HG02610 (cell line): ENCODE measurements around the gene NR4A3.

Experiments
- ATAC-seq: cut with Tn5 transposase; IDR thresholded peaks from one replicate; pipeline ENCODE4 v1.9.1; 2021; ENCODE audit warnings: mild to moderate bottlenecking, moderate library complexity; ENCODE audit not compliant: unreplicated experiment

NR4A3 gene

DNA sequence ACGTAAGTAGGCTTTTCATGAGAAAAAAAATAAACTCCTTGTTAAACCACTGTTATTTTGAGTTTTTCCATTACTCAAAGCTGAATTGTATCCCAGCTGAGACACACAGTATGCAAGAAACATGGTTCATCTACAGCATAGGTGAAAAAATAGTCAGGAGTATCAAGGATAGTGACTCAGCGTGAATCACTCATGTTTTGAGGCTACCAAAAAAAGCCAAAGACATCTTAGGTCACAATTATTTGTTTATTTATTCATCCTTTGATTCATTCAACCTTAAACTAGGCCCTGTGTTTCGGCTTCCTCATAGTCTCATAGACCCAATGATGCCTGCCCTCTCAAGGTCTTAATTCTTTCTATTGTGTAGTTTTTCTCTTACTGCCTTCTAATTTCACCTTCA lies 51.8 kb downstream of the NR4A3 start:
- no peak for ATAC-seq

DNA sequence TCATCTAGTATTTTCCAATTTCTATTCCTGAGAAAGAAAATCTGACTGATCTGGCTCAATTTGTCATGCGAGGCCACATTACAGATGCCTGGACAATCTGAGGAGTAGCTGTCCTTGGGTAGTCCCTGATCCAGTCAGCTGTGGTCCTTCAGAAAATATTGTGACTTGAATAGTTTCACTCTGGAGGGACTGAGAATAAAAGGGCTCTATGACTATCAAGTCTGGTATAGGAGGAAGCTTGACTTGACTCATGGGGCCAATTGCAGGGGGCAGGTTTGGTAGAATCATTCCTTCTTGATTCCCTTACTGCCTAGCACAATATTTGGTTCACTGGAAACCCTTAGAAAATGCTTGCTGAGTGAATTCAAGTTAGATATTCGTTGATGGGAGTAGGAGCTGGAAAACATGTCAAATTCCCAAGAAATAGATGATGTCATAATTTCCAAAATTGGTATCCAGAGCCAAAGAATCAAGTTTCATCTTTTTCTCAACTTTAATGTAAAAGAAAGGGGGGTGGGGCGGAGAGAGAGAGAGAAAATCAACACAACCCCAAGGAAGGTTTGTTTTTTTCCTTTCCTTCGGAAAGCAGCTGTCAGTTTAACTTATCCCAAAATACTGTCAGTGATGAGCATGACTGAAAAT lies 52.4 kb downstream of the NR4A3 start:
- no peak for ATAC-seq

DNA sequence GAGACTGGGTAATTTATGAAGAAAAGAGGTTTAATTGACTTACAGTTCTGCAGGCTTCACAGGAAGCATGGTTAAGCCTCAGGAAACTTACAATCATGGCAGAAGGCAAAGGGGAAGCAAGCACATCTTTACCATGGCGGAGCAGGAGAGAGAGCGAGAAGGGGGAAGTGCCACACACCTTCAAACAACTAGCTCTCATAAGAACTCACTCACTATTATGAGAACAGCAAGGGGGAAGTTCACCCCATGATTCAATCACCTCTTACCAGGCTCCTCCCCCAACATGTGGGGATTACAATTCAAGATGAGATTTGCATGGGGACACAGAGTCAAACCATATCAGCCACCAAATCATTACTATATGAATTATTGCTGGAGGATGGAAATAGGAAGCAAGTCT lies 54.5 kb downstream of the NR4A3 start:
- no peak for ATAC-seq

DNA sequence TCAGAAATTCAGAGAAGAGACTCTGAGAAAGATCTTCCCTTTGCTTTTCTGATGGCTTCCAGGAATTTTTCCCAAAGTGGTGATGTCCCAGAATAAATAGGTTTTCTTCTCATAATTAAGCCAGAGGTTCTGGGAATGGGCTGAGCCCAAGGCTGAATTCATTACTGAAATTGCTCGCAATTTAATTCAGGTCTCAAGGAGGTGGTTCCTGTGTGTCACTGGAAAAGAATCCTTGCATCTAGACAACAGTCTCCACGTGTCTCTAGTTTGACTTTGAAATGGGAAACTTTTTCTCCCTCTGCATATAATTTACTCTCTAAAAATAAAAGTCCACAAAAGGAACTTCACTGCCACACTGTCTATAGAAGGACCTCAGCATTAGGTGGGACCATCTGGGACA lies 57.0 kb downstream of the NR4A3 start:
- ATAC-seq, result no peak

DNA sequence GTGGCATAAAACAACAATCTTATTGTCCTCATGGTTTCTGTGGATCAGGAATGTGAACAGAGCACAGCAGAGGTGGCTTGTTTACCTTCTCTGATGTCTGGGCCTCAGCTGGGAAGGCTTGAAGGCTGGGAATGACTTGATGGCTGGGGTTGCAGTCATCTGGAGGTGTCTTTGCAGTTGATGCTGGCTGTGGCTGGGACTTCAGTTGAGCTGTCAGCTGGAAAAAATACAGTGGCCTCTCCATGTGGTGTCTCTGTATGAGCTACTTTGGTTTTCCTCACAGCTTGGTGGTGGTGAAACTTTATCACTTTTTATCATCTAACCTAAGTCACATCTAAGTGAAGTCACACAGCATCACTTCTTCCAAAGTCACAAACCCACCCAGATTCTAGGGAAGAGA lies 60.1 kb downstream of the NR4A3 start:
- ATAC-seq, result no peak

DNA sequence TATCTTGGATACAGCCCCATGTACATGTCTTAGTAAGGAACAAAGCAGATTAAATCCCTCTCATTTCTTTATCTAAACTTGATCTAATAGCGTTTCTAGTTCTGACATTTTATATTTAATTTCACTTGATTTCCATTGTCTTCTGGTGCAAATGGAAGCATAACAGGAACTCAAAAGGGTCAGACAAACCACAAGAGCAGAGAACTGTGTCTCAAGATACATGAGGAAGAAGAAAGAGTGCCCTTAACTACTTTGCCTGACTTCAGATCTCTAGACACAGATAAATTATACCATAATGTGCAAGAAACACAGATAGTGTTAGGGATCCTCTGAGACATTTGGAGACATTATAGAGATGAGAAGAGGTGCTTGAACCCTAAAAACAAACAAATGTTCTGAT lies 64.1 kb downstream of the NR4A3 start:
- no peak for ATAC-seq

DNA sequence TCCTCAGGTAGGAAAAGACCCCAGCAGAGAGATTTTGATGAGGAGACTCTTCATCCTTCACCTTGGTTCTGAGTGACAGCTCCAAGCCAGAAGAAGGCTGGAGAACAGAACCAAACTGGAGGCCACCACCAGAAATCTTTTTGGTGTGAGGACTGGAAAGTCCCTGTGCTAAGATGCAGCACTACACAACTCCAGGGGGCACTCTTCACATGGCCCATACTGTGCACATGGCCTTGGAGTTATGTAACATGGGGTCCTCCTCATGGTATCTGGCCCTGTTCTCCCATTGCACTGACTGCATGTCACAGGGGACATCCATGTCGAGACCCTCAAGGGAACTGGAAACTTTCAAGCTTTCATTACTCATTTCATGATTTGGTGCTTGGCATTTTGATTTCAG lies 67.4 kb downstream of the NR4A3 start:
- ATAC-seq, result no peak

DNA sequence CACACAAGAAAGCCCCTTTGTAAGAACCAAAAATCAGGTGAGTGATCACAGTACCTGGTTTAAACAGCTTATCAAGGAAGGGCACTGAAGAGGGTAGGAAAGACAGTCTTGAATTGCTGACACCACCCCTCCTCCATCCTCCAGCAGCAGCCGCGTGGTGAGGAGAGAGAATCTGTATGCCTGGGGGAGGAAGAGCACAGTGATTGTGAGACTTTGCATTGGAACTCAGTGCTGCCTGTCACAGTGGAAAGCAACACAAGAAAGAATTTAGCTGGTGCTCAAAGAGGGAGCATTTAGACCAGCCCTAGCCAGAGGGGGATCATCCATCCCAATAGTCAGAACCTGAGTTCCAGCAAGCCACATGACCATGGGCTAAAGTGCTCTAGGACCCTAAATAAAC lies 73.1 kb downstream of the NR4A3 start:
- no peak for ATAC-seq

DNA sequence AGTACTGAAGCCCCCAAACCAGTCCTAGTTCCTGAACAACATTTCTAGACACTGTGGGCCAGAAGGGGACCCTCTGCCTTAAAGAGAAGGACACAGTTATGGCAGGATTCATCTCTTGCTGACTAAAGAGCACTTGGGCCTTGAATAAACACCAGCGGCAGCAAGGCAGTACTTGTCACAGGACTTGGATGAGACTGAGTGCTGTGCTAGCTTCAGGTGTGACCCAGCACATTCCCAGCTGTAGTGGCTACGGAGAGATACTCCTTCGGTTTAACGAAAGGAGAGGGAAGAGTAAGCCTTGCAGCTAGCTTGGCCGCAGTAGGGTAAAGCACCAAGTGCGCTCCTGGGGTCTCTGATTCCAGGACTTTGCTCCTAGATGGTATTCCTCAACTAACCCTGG lies 73.8 kb downstream of the NR4A3 start:
- ATAC-seq, result no peak

DNA sequence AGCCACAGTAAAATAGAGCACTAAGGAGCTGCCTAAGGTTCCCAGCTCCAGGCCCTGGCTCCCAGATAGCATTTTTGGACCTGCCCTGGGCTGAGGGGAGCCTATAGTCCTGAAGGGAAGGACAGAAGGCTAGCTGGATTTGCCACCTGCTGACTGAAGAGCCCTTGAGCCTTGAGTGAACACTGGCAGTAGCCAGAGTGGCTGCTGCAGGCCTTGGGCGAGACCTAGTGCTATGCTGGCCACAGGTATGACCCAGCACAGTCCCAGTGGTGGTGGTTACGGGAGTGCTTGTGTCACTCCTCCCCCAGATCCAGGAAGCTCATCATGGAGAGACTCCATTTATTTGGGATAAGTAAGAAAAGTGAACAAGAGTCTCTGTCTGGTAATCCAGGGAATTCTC lies 74.4 kb downstream of the NR4A3 start:
- no peak for ATAC-seq

DNA sequence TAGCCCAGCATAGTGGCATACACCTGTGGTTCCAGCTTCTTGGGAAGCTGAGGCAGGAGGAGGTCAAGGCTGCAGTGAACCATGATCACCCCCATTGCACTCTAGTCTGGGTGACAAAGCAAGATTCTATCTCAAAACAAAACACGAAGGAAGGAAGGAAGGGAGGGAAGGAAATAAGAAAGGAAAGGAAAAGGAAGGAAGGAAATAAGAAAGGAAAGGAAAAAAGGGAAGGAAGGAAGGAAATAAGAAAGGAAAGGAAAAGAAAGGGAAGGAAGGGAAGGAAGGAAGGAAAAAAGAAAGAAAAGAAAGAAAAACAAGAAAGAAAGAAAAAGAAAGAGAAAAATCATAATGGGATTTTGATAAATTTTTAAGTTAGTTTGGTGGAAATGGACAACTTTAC lies 81.7 kb downstream of the NR4A3 start:
- no peak for ATAC-seq

DNA sequence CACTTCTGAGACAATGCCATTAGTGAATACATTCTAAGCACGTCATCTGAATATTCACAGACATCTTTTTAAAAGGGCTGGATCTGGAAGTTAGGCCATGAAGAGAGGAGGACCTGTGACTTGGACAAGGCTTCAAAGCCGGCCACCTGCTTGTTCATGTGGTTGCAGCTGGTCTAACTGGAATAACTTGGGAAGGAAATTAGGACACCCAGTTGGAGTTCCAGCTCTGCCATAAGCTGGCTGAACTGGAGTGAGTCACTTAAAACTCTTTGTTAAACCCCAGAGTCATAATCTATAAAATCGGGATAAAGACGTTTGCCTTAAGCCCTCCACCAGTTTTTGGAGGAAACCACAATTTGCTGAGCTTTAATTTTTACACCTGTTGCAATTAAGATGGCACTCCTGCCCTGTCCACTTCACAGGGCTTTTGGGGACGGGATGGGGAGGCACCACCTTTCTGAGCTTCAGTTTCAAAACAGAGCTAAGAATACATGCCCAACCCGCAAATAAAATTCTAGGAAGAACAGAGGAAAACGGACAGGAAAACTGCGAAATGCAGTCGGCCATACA lies 84.2 kb downstream of the NR4A3 start:
- ATAC-seq, result no peak

DNA sequence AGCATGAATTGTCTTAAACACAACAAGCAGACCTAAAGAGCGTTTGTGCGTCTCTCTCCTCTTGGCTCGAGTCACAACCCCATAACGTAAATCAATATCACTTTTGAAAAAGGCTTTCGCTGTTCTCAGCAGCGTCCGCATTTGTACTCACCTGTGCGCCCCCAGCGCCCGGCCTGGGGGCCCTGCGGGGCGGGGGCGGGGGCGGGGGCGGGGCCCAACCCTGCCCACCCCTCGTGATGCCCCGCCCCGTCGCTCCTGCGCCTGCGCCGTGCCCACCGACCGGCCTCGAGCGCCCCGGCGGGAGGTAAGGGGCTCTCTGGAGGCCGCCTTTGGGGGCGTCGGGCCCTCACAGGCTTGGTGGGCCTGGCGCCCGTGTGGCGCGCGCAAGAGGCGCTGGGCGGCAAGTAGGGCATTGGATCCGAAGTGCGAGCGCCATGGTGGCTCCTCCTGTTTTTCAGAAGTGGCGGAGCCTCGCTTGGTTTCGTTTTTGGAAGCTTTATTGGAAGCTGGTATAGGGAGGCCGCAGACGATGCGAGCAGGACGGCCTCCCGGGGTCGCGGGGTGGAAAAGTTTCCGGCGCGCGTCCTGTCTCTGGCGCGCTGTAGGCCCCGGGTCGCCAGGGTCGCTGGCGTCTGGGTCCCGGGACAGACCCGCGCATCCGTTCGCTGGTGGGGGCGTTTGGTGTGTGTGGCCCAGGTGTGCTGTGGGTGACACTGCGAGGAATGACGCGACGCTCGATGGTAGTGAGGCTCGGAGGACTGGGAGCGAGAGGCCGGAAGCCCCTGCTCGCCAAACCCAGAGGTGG lies 84.9 kb downstream of the NR4A3 start, which contains the start of gene STX17:
Gene STX17, plus strand, starts transcription at position 252 of the 805 bp plus-strand sequence. CDS start 8,586 bp downstream, outside the sequence.
- peak; percentile 93 for ATAC-seq

DNA sequence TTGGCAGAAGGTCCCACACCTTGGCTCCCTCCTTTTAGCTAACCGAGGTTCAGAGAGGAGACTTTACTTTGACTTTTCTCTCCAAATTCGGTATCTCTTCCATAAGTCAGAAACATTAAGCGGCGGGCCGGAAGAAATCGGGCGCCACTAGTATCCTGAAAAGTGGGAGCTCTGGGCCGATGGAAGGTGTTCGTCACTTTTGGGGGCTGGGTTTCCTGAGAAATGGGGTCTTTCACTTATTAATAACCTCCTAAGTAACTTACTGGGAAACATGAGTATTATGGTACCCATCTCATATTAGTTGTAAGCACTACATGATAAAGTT lies 85.5 kb downstream of the NR4A3 start:
- ATAC-seq, result no peak

DNA sequence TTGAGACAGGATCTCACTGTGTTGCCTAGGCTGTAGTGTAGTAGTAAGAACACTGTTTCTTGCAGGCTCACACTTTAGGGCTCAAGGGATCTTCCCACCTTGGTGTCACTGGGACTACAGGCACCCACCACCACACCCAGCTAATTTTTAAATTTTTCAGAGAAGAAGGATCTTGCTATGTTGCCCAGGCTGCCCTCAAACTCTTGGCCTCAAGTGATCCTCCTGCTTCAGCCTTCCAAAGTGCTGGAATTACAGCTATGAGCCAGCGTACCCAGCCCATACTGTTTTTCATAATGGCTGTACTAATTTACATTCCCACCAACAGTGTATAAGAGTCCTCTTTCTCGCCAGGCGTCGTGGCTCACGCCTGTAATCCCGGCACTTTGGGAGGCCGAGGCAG lies 89.9 kb downstream of the NR4A3 start:
- ATAC-seq, result no peak
